Measurements from ENCODE around the gene LMO1.

- TF ChIP-seq SP1 (IDR thresholded peaks at IDR 0.05) (no peak), CTCF (IDR thresholded peaks at IDR 0.05; ENCODE audit: low read depth, low read length, missing input control) (no peak), REST (IDR thresholded peaks at IDR 0.05) (no peak), TAF1 (conservative IDR thresholded peaks at IDR 0.05) (no peak), FOXA1 (IDR thresholded peaks at IDR 0.05) (no peak), MAX (IDR thresholded peaks at IDR 0.05) (no peak), RXRA (IDR thresholded peaks at IDR 0.05) (no peak), ATF3 (IDR thresholded peaks at IDR 0.05) (no peak), HNF4G (IDR thresholded peaks at IDR 0.05) (no peak), GABPA (IDR thresholded peaks at IDR 0.05 in 1 of 2, conservative IDR thresholded peaks at IDR 0.05 in 1 of 2) (no peak), RAD21 (IDR thresholded peaks at IDR 0.05) (no peak)
Observed at GRCh38 chr11:8227156-8228152, 36.2 kb downstream of the LMO1 start.
